Keratinocyte (primary cell): Measurements from ENCODE around the gene TMEM9.

Experiments
- EZH2 ChIP-seq: IDR thresholded peaks from one replicate; pipeline ENCODE4 v1.6.1; 2012; ENCODE audit warnings: inconsistent platforms, mild to moderate bottlenecking, low read length, moderate library complexity
- TF ChIP-seq, protein P1 (sequence below), 3 experiments: IDR thresholded peaks in 1 of 3; conservative IDR thresholded peaks in 1 of 3; optimal IDR thresholded peaks in 1 of 3; 2 replicates in 2 of 3; 3 replicates in 1 of 3; pipeline versions ENCODE3 to v1.5.1; 2011; ENCODE audit warnings: low read length in 3 of 3, mild to moderate bottlenecking in 3 of 3, moderate library complexity in 2 of 3, control low read depth in 1 of 3, inconsistent platforms in 1 of 3; ENCODE audit not compliant: insufficient read depth in 2 of 3; ENCODE audit errors: extremely low read depth in 1 of 3

DNA sequence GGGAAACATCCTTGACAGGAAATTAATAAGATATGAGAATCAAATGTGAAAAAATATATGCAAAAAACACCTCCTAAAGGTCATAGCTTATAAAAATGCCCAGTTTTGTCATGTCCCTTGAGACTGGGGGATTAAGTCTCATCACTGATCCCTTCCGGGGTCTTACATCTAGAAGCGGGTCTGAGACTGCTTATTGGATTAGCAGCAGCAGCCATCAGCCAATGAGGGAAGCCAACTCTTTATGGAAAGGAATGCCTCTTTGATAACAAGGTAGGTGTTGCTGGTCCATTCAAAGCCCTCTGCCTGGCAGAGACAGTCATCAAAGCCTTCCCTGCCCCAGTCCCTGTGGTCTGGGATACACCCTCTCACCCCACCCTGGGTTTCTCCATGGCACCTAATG is 38.2 kb downstream of the TMEM9 start:
- TF ChIP-seq, protein P1, sequence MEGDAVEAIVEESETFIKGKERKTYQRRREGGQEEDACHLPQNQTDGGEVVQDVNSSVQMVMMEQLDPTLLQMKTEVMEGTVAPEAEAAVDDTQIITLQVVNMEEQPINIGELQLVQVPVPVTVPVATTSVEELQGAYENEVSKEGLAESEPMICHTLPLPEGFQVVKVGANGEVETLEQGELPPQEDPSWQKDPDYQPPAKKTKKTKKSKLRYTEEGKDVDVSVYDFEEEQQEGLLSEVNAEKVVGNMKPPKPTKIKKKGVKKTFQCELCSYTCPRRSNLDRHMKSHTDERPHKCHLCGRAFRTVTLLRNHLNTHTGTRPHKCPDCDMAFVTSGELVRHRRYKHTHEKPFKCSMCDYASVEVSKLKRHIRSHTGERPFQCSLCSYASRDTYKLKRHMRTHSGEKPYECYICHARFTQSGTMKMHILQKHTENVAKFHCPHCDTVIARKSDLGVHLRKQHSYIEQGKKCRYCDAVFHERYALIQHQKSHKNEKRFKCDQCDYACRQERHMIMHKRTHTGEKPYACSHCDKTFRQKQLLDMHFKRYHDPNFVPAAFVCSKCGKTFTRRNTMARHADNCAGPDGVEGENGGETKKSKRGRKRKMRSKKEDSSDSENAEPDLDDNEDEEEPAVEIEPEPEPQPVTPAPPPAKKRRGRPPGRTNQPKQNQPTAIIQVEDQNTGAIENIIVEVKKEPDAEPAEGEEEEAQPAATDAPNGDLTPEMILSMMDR (optimal IDR thresholded peaks at IDR 0.05 in 1 of 3, IDR thresholded peaks at IDR 0.05 in 1 of 3, conservative IDR thresholded peaks at IDR 0.05 in 1 of 3; ENCODE audit: extremely low read depth in 1 of 3, insufficient read depth in 2 of 3, low read length in 3 of 3), result no peak
- TF ChIP-seq EZH2, result no peak
